Hepatocyte (in vitro differentiated cells): ENCODE results near the gene OCRL. TPM values are rescaled to one million over a fixed set of nuclear protein-coding genes. Genes with fewer than 3 reads are reported as not detected.
A peak's percentile ranks its signal among the peaks of the same experiment; 100 is the strongest.

Experiments used
- DNase-seq: peaks from one replicate; pipeline ENCODE4 v3.0.0-alpha.2; 2016; ENCODE audit warnings: low spot score
- H2AFZ ChIP-seq: fragments of 200-600 bp; sonication (generic); 2 replicates; pipeline ENCODE4 v1.6.0; 2016; ENCODE audit warnings: antibody characterized with exemption, mild to moderate bottlenecking
- H3K27ac ChIP-seq: fragments of 200-600 bp; sonication (generic); 2 replicates; pipeline ENCODE4 v1.5.1; 2016; ENCODE audit warnings: mild to moderate bottlenecking
- H3K27me3 ChIP-seq: fragments of 200-600 bp; sonication (generic); 2 replicates; pipeline ENCODE4 v1.6.1; 2016
- H3K36me3 ChIP-seq: fragments of 200-600 bp; sonication (generic); replicated peaks from 2 replicates; pipeline ENCODE4 v1.5.1; 2016; ENCODE audit warnings: low read depth; ENCODE audit not compliant: insufficient read depth
- H3K4me1 ChIP-seq: fragments of 200-600 bp; sonication (generic); 2 replicates; pipeline ENCODE4 v1.5.1; 2016; ENCODE audit warnings: mild to moderate bottlenecking, moderate library complexity; ENCODE audit not compliant: insufficient read depth
- H3K4me2 ChIP-seq: fragments of 200-600 bp; sonication (generic); 2 replicates; pipeline ENCODE4 v1.6.0; 2016
- H3K4me3 ChIP-seq: fragments of 200-600 bp; sonication (generic); 2 replicates; pipeline ENCODE4 v1.5.1; 2016; ENCODE audit warnings: mild to moderate bottlenecking
- H3K79me2 ChIP-seq: fragments of 200-600 bp; sonication (generic); 2 replicates; pipeline ENCODE4 v1.6.0; 2017; ENCODE audit warnings: mild to moderate bottlenecking
- H3K9me2 ChIP-seq: fragments of 200-600 bp; sonication (generic); replicated peaks from 2 replicates; pipeline ENCODE4 v1.6.0; 2017; ENCODE audit warnings: mild to moderate bottlenecking; ENCODE audit not compliant: insufficient read depth
- H3K9me3 ChIP-seq: fragments of 200-600 bp; sonication (generic); 2 replicates; pipeline ENCODE4 v1.5.1; 2016; ENCODE audit warnings: low read depth, mild to moderate bottlenecking
- H4K20me1 ChIP-seq: fragments of 200-600 bp; sonication (generic); 2 replicates; pipeline ENCODE4 v1.6.0; 2016; ENCODE audit warnings: mild to moderate bottlenecking; ENCODE audit not compliant: insufficient read depth, poor library complexity, severe bottlenecking
- EZH2 ChIP-seq: fragments of 200-600 bp; sonication (generic); IDR thresholded peaks from 2 replicates; pipeline ENCODE4 v1.6.1; 2016; ENCODE audit warnings: antibody characterized with exemption, mild to moderate bottlenecking, borderline replicate concordance
- EZH2phosphoT487 ChIP-seq: fragments of 200-600 bp; sonication (generic); IDR thresholded peaks from one replicate; pipeline ENCODE4 v1.6.1; 2018; ENCODE audit warnings: antibody characterized with exemption, mild to moderate bottlenecking, low read depth, moderate library complexity; ENCODE audit not compliant: unreplicated experiment, severe bottlenecking
- WGBS: methylation state at CpG from one replicate; pipeline ENCODE4 v1.1.6; 2016; ENCODE audit warnings: low lambda C conversion rate; ENCODE audit errors: missing lambda C conversion rate; 5-methylcytosine and 5-hydroxymethylcytosine counted together
- polyA plus RNA-seq: library from polyadenylated mRNA; unstranded; fragments of >200 nt; fragmentation: Nextera tagmentation; extraction: Ambion mirVana; gene quantifications from 2 replicates; pipeline ENCODE4 v1.2.1, GENCODE V29; 2016
- total RNA-seq: library from RNA; depleted of rRNA; stranded (reverse); fragments of >200 nt; gene quantifications from 2 replicates; pipeline ENCODE4 v1.2.3, GENCODE V29; 2014
- TF ChIP-seq, protein P1 (sequence below): fragments of 200-600 bp; sonication (generic); IDR thresholded peaks from 2 replicates; pipeline ENCODE4 v1.5.1; 2016; ENCODE audit warnings: antibody characterized with exemption, mild to moderate bottlenecking; ENCODE audit not compliant: poor library complexity

The OCRL gene
- total and polyA plus RNA-seq, 2 experiments from 2014 or later = 10.5 to 18.4 TPM

- H3K4me2 ChIP-seq = no peak overlapping the region
- no peaks in the 10 kb centered on the region for H3K4me1 ChIP-seq
- no peaks in the 10 kb centered on the region for H3K27me3 ChIP-seq
- H4K20me1 ChIP-seq = no peaks in the 10 kb centered on the region
- no peak for DNase-seq
- H3K79me2 ChIP-seq = no peaks in the 10 kb centered on the region
- TF ChIP-seq, protein P1, sequence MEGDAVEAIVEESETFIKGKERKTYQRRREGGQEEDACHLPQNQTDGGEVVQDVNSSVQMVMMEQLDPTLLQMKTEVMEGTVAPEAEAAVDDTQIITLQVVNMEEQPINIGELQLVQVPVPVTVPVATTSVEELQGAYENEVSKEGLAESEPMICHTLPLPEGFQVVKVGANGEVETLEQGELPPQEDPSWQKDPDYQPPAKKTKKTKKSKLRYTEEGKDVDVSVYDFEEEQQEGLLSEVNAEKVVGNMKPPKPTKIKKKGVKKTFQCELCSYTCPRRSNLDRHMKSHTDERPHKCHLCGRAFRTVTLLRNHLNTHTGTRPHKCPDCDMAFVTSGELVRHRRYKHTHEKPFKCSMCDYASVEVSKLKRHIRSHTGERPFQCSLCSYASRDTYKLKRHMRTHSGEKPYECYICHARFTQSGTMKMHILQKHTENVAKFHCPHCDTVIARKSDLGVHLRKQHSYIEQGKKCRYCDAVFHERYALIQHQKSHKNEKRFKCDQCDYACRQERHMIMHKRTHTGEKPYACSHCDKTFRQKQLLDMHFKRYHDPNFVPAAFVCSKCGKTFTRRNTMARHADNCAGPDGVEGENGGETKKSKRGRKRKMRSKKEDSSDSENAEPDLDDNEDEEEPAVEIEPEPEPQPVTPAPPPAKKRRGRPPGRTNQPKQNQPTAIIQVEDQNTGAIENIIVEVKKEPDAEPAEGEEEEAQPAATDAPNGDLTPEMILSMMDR = no peak
- TF ChIP-seq EZH2phosphoT487 (no peak), EZH2 (no peak)
- H3K9me2 ChIP-seq = no peaks in the 10 kb centered on the region
- no peak overlapping the region for H3K27ac ChIP-seq
- no peak overlapping the region for H2AFZ ChIP-seq
- WGBS = 85% methylated on average over 5 of the region's 5 CpGs
- no peak overlapping the region for H3K4me3 ChIP-seq
- H3K36me3 ChIP-seq = no peaks in the 10 kb centered on the region
- H3K9me3 ChIP-seq = no peaks in the 10 kb centered on the region
These were observed 59.9 kb downstream of the OCRL start for GRCh38 chrX:129599996-129600395.

- Histone ChIP-seq H3K9me2 (no peaks in the 10 kb centered on the region), H3K27ac (no peak overlapping the region), H3K4me3 (no peak overlapping the region), H3K4me1 (no peaks in the 10 kb centered on the region), H3K79me2 (no peaks in the 10 kb centered on the region), H2AFZ (no peak overlapping the region), H3K27me3 (no peaks in the 10 kb centered on the region), H4K20me1 (no peaks in the 10 kb centered on the region), H3K9me3 (no peaks in the 10 kb centered on the region), H3K36me3 (no peaks in the 10 kb centered on the region), H3K4me2 (no peak overlapping the region)
- WGBS = 48% methylated on average over 11 of the region's 11 CpGs
- TF ChIP-seq, protein P1 = peak; percentile 59
- TF ChIP-seq EZH2phosphoT487 = no peak
- DNase-seq = peak; percentile 34
These were observed 60.9 kb downstream of the OCRL start for GRCh38 chrX:129600981-129601424.

GRCh38 chrX:129606918-129607317 is 66.9 kb downstream of the OCRL start:
- H3K27me3 ChIP-seq = no peaks in the 10 kb centered on the region
- H2AFZ ChIP-seq = no peak overlapping the region
- DNase-seq = peak; percentile 75
- H3K4me1 ChIP-seq = no peaks in the 10 kb centered on the region
- WGBS = 33% methylated on average over 4 of the region's 5 CpGs
- H3K9me3 ChIP-seq = no peaks in the 10 kb centered on the region
- no peaks in the 10 kb centered on the region for H3K9me2 ChIP-seq
- H3K79me2 ChIP-seq = no peaks in the 10 kb centered on the region
- TF ChIP-seq, protein P1 = peak; percentile 70
- no peak for TF ChIP-seq EZH2
- no peak overlapping the region for H3K4me3 ChIP-seq
- no peak overlapping the region for H3K4me2 ChIP-seq
- no peaks in the 10 kb centered on the region for H3K36me3 ChIP-seq
- no peak overlapping the region for H3K27ac ChIP-seq
- no peaks in the 10 kb centered on the region for H4K20me1 ChIP-seq

- TF ChIP-seq EZH2phosphoT487 (no peak), EZH2 (no peak)
- TF ChIP-seq, protein P1 = no peak
- no peaks in the 10 kb centered on the region for H3K27me3 ChIP-seq
- no peak overlapping the region for H3K4me2 ChIP-seq
- H3K4me1 ChIP-seq = no peaks in the 10 kb centered on the region
- no peaks in the 10 kb centered on the region for H3K79me2 ChIP-seq
- H3K36me3 ChIP-seq = no peaks in the 10 kb centered on the region
- no peak overlapping the region for H2AFZ ChIP-seq
- whole genome bisulfite sequencing = 85% methylated on average over 3 of the region's 3 CpGs
- DNase-seq = no peak
- no peaks in the 10 kb centered on the region for H3K9me2 ChIP-seq
- no peak overlapping the region for H3K4me3 ChIP-seq
- H4K20me1 ChIP-seq = no peaks in the 10 kb centered on the region
- no peak overlapping the region for H3K27ac ChIP-seq
- H3K9me3 ChIP-seq = no peaks in the 10 kb centered on the region
These were observed 68.4 kb downstream of the OCRL start for GRCh38 chrX:129608496-129608895.
